Left ventricle myocardium superior (tissue), 1 donor: Measurements from ENCODE around the gene CD22. TPM values are rescaled to one million over a fixed set of nuclear protein-coding genes. Genes with fewer than 3 reads are reported as not detected.

Source experiments
- ATAC-seq: fragments of 200-7000 bp; cut with Tn5 transposase; one replicate; pipeline ENCODE4 v1.9.1; 2020; ENCODE audit warnings: mild to moderate bottlenecking, moderate library complexity
- DNase-seq: peaks from one replicate; pipeline ENCODE4 v3.0.0-alpha.2; 2020
- intact Hi-C: fragments of 100-400 bp; cut with micrococcal nuclease; formaldehyde crosslinking; loops from one replicate; pipeline ENCODE4 v1.11.0; 2022
- total RNA-seq: library from RNA; stranded (reverse); fragmentation: NEBNext Ultra II Directional; extraction: Animal tissue kit (Norgen Biotek cat#: 25700); gene quantifications from one replicate; pipeline ENCODE4 v1.2.1, GENCODE V29; 2021
- donor health status: DM: no; HTN: yes; CAD: no; lungs with severe emphysema.

Gene CD22
- total RNA-seq, 1 donor from 2014 or later, result 0.52 TPM

DNA sequence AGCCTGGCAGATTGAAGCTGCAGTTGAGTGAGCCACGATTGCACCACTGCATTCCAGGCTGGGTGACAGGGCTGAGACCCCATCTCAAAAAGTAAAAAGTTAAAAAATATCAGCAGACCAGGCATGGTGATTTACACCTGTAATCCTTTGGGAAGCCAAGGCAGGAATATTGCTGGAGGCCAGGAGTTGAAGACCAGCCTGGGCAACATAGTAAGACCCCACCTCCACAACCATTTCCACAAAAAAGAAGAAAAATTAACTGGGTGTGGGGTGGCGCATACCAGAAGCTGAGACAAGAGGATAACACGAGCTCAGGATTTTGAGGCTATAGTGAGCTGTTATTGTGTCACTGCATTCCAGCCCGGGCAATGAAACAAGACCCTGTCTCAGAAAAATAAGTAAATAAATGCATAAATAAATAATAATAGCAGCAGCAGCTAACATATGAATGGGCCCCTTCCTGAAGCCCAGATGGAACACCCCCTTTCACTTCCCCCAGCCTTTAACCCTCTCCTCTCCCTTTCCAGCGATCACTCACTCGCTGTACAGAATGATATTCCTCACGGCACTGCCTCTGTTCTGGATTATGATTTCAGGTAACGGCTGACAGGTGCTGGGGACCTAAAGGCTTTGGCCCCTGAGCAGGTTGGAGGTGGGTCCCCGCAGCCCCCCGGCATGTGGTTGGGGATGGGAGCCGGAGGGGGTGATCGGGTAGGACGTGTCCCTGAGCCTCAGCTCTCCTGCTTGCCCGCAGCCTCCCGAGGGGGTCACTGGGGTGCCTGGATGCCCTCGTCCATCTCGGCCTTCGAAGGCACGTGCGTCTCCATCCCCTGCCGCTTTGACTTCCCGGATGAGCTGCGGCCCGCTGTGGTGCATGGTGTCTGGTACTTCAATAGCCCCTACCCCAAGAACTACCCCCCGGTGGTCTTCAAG, 33.9 kb upstream of the CD22 start:
- ATAC-seq (no peak), DNase-seq (no peak)
- intact Hi-C loops, result no loop called here

GRCh38 chr19:35295792-35296462, 33.1 kb upstream of the CD22 start:
- DNase-seq (no peak), ATAC-seq (no peak)
- intact Hi-C loops, result no loop called here

- DNase-seq (no peak), ATAC-seq (no peak)
- intact Hi-C loops, result no loop called here
Measured at GRCh38 chr19:35296644-35297514, 32.1 kb upstream of the CD22 start.

- DNase-seq (no peak), ATAC-seq (no peak)
- intact Hi-C loops, result no loop called here
Measured at GRCh38 chr19:35297515-35297848, 31.5 kb upstream of the CD22 start.

DNA sequence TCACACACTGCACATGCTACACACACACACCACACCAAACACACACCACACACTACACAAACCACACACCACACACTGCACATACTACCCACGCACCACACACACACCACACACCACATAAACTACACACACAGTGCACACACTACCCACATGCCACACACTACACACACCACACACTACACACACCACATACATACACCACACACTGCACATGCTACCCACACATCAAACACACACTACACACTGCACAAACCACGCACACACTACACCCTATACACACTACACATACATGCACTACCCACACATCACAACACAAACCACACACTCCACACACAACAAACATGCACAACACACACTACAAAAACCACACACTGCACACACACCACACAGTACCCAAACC, 31.1 kb upstream of the CD22 start:
- no peak for ATAC-seq
- no peak for DNase-seq
- intact Hi-C loops, result no loop called here

GRCh38 chr19:35298561-35298972, 30.4 kb upstream of the CD22 start:
- DNase-seq, result no peak
- ATAC-seq, result no peak
- intact Hi-C loops, result no loop called here

GRCh38 chr19:35299523-35300338, 29.3 kb upstream of the CD22 start:
- intact Hi-C loops, result no loop called here
- ATAC-seq (no peak), DNase-seq (no peak)

DNA sequence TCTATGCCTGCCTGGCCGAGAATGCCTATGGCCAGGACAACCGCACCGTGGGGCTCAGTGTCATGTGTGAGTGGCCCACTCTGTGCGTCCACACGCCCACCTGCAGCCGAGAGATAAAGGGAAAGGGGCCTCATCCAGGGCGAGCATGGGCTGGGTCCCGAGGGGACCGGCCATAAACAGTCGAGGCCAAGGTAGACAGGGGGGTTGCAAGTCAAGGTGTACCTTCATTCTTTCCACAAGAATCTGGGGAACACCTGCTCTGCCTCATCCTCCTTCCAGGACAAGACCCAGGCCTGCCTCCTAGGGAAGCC, 28.7 kb upstream of the CD22 start:
- ATAC-seq, result no peak
- DNase-seq, result no peak
- intact Hi-C loops, result no loop called here

GRCh38 chr19:35301961-35302360, 27.0 kb upstream of the CD22 start:
- DNase-seq, result no peak
- no peak for ATAC-seq
- intact Hi-C loops, result no loop called here

- no peak for DNase-seq
Measured at GRCh38 chr19:35302446-35302845, 26.5 kb upstream of the CD22 start.

GRCh38 chr19:35303357-35303915, 25.6 kb upstream of the CD22 start:
- ATAC-seq (no peak), DNase-seq (no peak)
- intact Hi-C loops, result no loop called here

More at GRCh38 chr19:35302446-35302845, 26.5 kb upstream of the CD22 start:
- intact Hi-C loops, result no loop called here
- ATAC-seq, result no peak

- intact Hi-C loops, result no loop called here
- no peak for ATAC-seq
- DNase-seq, result no peak
Measured at GRCh38 chr19:35304036-35304435, 25.0 kb upstream of the CD22 start.

DNA sequence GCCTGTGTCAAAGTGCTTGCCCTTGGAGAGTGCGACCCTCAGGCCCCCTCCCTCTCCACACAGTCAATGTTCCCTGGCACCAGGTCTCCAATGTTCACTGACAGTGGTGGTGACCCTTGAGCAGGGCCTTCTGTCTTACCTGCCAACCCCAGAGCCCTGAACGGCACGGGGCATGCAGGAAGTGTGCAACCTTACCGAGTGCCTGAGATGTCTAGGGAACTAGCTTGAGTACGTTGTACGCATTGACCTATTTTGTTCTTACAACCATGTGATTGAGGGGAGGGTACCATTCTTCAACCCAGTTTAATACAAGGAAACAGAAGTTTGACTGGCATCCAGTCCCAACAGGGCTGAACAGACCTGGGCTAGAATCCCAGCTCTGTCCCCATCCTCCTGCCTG, 23.8 kb upstream of the CD22 start:
- intact Hi-C loops, result no loop called here
- no peak for DNase-seq
- no peak for ATAC-seq

- ATAC-seq (no peak), DNase-seq (no peak)
- intact Hi-C loops, result no loop called here
Measured at GRCh38 chr19:35306473-35307246, 22.3 kb upstream of the CD22 start.

- DNase-seq (no peak), ATAC-seq (no peak)
- intact Hi-C loops, result no loop called here
Measured at GRCh38 chr19:35307931-35308330, 21.1 kb upstream of the CD22 start.

GRCh38 chr19:35308910-35309309, 20.1 kb upstream of the CD22 start:
- intact Hi-C loops, result no loop called here
- ATAC-seq, result no peak

DNA sequence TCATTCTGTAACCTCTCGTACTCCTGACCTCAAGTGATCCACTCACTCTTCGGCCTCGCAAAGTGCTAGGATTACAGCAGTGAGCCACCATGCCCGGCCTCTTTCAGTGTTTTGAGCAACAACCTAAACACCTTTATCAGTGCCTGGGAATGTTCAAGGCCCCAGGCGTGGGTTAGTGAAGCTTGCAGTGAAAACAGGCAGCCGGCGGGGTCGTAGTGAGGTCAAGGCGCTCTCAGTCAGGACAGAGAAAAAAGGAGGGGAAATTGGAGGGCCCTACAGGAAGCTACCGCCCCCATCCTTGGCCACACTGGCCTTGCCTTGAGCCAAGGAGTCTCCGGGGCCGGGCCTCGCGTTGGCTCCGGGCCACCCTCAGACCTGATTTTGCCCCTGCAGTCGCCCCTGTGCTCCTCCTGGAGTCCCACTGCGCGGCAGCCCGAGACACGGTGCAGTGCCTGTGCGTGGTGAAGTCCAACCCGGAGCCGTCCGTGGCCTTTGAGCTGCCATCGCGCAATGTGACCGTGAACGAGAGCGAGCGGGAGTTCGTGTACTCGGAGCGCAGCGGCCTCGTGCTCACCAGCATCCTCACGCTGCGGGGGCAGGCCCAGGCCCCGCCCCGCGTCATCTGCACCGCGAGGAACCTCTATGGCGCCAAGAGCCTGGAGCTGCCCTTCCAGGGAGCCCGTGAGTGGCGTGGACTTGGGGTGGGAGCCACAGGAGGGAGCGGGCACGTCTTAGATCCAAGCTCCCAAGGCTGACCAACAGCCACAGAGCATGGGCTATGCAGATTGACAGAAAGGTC, 19.3 kb upstream of the CD22 start:
- intact Hi-C loops, result no loop called here

More at GRCh38 chr19:35308910-35309309, 20.1 kb upstream of the CD22 start:
- no peak for DNase-seq

More for the DNA sequence above, 19.3 kb upstream of the CD22 start:
- no peak for ATAC-seq
- DNase-seq, result no peak
